ENCODE results near the gene COL16A1.

- no peak for TF ChIP-seq YY1 (IDR thresholded peaks at IDR 0.05; ENCODE audit: insufficient read depth, insufficient read length)
- TF ChIP-seq SUZ12 (IDR thresholded peaks at IDR 0.05; ENCODE audit: extremely low read depth, insufficient read depth, insufficient read length): no peak
- no peak for TF ChIP-seq ZNF274 (IDR thresholded peaks at IDR 0.05; ENCODE audit: low read depth, low read length)
Observed at GRCh38 chr1:31689854-31690253, 14.0 kb downstream of the COL16A1 start.
